Ovary (tissue), 9 donors: Measurements from ENCODE around the gene RIN1. TPM values are rescaled to one million over a fixed set of nuclear protein-coding genes. Genes with fewer than 3 reads are reported as not detected.
A peak's percentile ranks its signal among the peaks of the same experiment; 100 is the strongest.
"Not testable (repeated sequence)": the region's sequence is repeated elsewhere in the genome, so short reads cannot be mapped to it uniquely, and the experiment has no call there.

Experiments used
- DNase-seq, 5 donors: peaks; one replicate each; pipeline ENCODE4 v3.0.0-alpha.2; 2019 to 2020
- H3K27ac ChIP-seq, 2 donors: fragments of 200-600 bp; one replicate each; pipeline versions ENCODE4 v1.5.1 to v1.8.0; 2019 to 2022
- H3K27me3 ChIP-seq: fragments of 200-600 bp; one replicate; pipeline ENCODE4 v1.8.0; 2022
- H3K36me3 ChIP-seq: fragments of 200-600 bp; sonication (generic); one replicate; pipeline ENCODE4 v1.5.1; 2019
- H3K4me1 ChIP-seq: one replicate; pipeline ENCODE4 v1.8.1; 2013; ENCODE audit warnings: mild to moderate bottlenecking, moderate library complexity; ENCODE audit not compliant: insufficient read depth
- H3K4me3 ChIP-seq: fragments of 200-600 bp; sonication (generic); one replicate; pipeline ENCODE4 v1.5.1; 2017
- H3K9me3 ChIP-seq, 2 donors: fragments of 200-600 bp in 1 of 2; sonication (generic) in 1 of 2; one replicate each; pipeline versions ENCODE4 v1.5.1 to v1.8.1; 2013 to 2019; ENCODE audit warnings: mild to moderate bottlenecking in 1 of 2, moderate library complexity in 1 of 2
- CTCF ChIP-seq, 3 donors: fragments of 450-650 bp in 2 of 3; fragments of 200-600 bp in 1 of 3; IDR thresholded peaks; one replicate each; pipeline versions ENCODE4 v1.5.1 to v1.8.0; 2016 to 2022; ENCODE audit warnings: antibody characterized with exemption in 3 of 3, mild to moderate bottlenecking in 1 of 3
- EP300 ChIP-seq: sonication (generic); formaldehyde crosslinking; IDR thresholded peaks from one replicate; pipeline ENCODE4 v1.6.1; 2017; ENCODE audit warnings: antibody characterized with exemption
- POLR2A ChIP-seq: fragments of 450-650 bp; IDR thresholded peaks from one replicate; pipeline ENCODE4 v1.6.1; 2017; ENCODE audit warnings: antibody characterized with exemption, mild to moderate bottlenecking, moderate library complexity
- WGBS, 3 donors: extraction: QIAGEN DNeasy Blood & Tissue Kit in 1 of 3; methylation state at CpG; one replicate each; pipeline versions ENCODE4 v1.1.5 to v1.1.7; 2013 to 2017; 5-methylcytosine and 5-hydroxymethylcytosine counted together
- intact Hi-C, 4 donors: fragments of 100-400 bp; cut with DNase I; formaldehyde crosslinking; loops; one replicate each; pipeline versions ENCODE4 v1.11.0 to v1.15.1; 2022 to 2023
- polyA plus RNA-seq, 2 donors: library from polyadenylated mRNA; stranded (reverse); fragments of 200-250 nt in 1 of 2; fragments of 350-450 nt in 1 of 2; fragmentation: Illumina TruSeq in 1 of 2; extraction: RNeasy Lipid Tissue Mini Kit (QIAGEN cat#74804) in 1 of 2; gene quantifications; one replicate each; pipeline ENCODE4 v1.2.3, GENCODE V29; 2013 to 2014
- total RNA-seq, 7 donors: library from RNA; depleted of rRNA in 2 of 7; stranded (reverse); fragments of >200 nt in 2 of 7; fragmentation: NEBNext Ultra II Directional in 3 of 7; extraction: Animal tissue kit (Norgen Biotek cat#: 25700) in 3 of 7; gene quantifications; one replicate each; pipeline versions ENCODE4 v1.1.0 to v1.2.4, GENCODE V29; 2016 to 2023
- donor health status: DM: no; HTN: no; CAD: no; lungs with moderate emphysema.
- donor health status: DM: no; HTN: no; CAD: no.
- donor health status: Bipolar disorder and iron deficiency.
- donor health status: DM: yes; HTN: yes; CAD: no.
- donor health status: DM: no; HTN: no; CAD: no.
- donor health status: DM: yes; HTN: yes; CAD: no.

Gene RIN1
- total and polyA plus RNA-seq, 9 donors, result 0.52 to 9.5 (median 5.0) TPM

- Histone ChIP-seq H3K4me1 (no peaks in the 10 kb centered on the region), H3K36me3 (no peaks in the 10 kb centered on the region), H3K9me3 (no peaks in the 10 kb centered on the region), H3K27me3 (no peaks in the 10 kb centered on the region), H3K4me3 (no peak overlapping the region), H3K27ac (no peak overlapping the region)
- peak in 1 of 5 donors; percentile 17 for DNase-seq
- 62 to 70% (median 69%) methylated on average over 3 of the region's 3 CpGs for WGBS, 3 donors
- TF ChIP-seq CTCF (IDR thresholded peaks at IDR 0.05) (no peak), EP300 (no peak)
- intact Hi-C loops, result no loop called here
These were observed 23.4 kb upstream of the RIN1 start for GRCh38 chr11:66359662-66360087.

- H3K36me3 ChIP-seq, H3K27me3 ChIP-seq, H3K4me3 ChIP-seq, H3K27ac ChIP-seq, H3K9me3 ChIP-seq, intact Hi-C loops: not testable (repeated sequence)
- WGBS, 3 donors, result 85 to 89% (median 88%) methylated on average over 8 of the region's 8 CpGs
- peak in 1 of 5 donors; percentile 18 for DNase-seq
- peaks cover 11% of the 10 kb centered on the region for H3K4me1 ChIP-seq
These were observed 14.5 kb upstream of the RIN1 start for GRCh38 chr11:66350560-66351235.

GRCh38 chr11:66349084-66349386 lies 12.8 kb upstream of the RIN1 start:
- H3K4me3 ChIP-seq, result no peak overlapping the region
- no peaks in the 10 kb centered on the region for H3K36me3 ChIP-seq
- 70 to 77% (median 77%) methylated on average over 2 of the region's 2 CpGs for WGBS, 3 donors
- no peak for DNase-seq
- no peaks in the 10 kb centered on the region for H3K9me3 ChIP-seq
- no peaks in the 10 kb centered on the region for H3K27me3 ChIP-seq
- no peak overlapping the region for H3K27ac ChIP-seq
- no peak for TF ChIP-seq EP300
- TF ChIP-seq POLR2A, result no peak
- TF ChIP-seq CTCF (IDR thresholded peaks at IDR 0.05), result no peak
- intact Hi-C loops, result no loop called here
- peaks cover 12% of the 10 kb centered on the region for H3K4me1 ChIP-seq

GRCh38 chr11:66347425-66348276 lies 11.4 kb upstream of the RIN1 start, which contains the start of gene B4GAT1:
Gene B4GAT1 (minus strand): TSS chr11:66347629. CDS start chr11:66347545, 84 bp downstream.
- H3K4me3 ChIP-seq, result peak within 1 kb of the TSS; percentile 97
- intact Hi-C loops, result no loop called here
- H3K27me3 ChIP-seq, result no peaks in the 10 kb centered on the region
- 0 to 1% (median 0%) methylated on average over 53 to 97 of the region's 101 CpGs for WGBS, 3 donors
- TF ChIP-seq POLR2A (peak; percentile 36), EP300 (no peak)
- H3K4me1 ChIP-seq, result peaks cover 12% of the 10 kb centered on the region
- no peaks in the 10 kb centered on the region for H3K36me3 ChIP-seq
- peak within 1 kb of the TSS; percentile 91 for H3K27ac ChIP-seq
- no peaks in the 10 kb centered on the region for H3K9me3 ChIP-seq
- peak; percentile 85 to 93 (median 90) for DNase-seq

- intact Hi-C loops, result no loop called here
- DNase-seq, result peak in 2 of 5 donors; percentile 51 to 53
- Histone ChIP-seq H3K27me3 (no peaks in the 10 kb centered on the region), H3K9me3 (no peaks in the 10 kb centered on the region), H3K36me3 (no peaks in the 10 kb centered on the region), H3K27ac (peak overlapping the region; percentile 52 to 86), H3K4me3 (peak overlapping the region; percentile 97), H3K4me1 (peaks cover 12% of the 10 kb centered on the region)
- TF ChIP-seq EP300 (no peak), CTCF (IDR thresholded peaks at IDR 0.05) (no peak)
- 24 to 32% (median 30%) methylated on average over 58 to 68 of the region's 68 CpGs for WGBS, 3 donors
These were observed 10.5 kb upstream of the RIN1 start for GRCh38 chr11:66346476-66347424.
